ENCODE results near the gene HNF4A. TPM values are rescaled to one million over a fixed set of nuclear protein-coding genes. Genes with fewer than 3 reads are reported as not detected.

Gene HNF4A
- polyA plus RNA-seq, 1 of the 3 experiments (the other 2 are of a cell fraction), result not detected

GRCh38 chr20:44328428-44328827 is 27.1 kb upstream of the HNF4A start:
- no peaks in the 10 kb centered on the region for H3K79me2 ChIP-seq (ENCODE audit: insufficient read depth)
- H3K9ac ChIP-seq, result no peak overlapping the region
- 63% methylated on average over 4 of the region's 4 CpGs for WGBS (ENCODE audit: low lambda C conversion rate)
- H3K9me3 ChIP-seq, result no peaks in the 10 kb centered on the region
- no peak overlapping the region for H2AFZ ChIP-seq (ENCODE audit: low read depth)
- ChIA-PET CTCF (interaction anchor here (1.0 to 2.6 kb wide), 3 partner anchors 15 to 55 kb away, joined by 3 to 17 read pairs (median 5); partner anchors contain the start of gene FITM2), POLR2A (no interaction called here)
- no peak overlapping the region for H3K27ac ChIP-seq (ENCODE audit: low read depth in 2 of 2, low read length in 1 of 2)
- H3K27me3 ChIP-seq (ENCODE audit: insufficient read depth), result no peaks in the 10 kb centered on the region
- no peaks in the 10 kb centered on the region for H3K9me2 ChIP-seq
- no peaks in the 10 kb centered on the region for H3K4me1 ChIP-seq (ENCODE audit: control insufficient read depth in 1 of 2, insufficient read depth in 2 of 2, low read depth in 1 of 2, low read length in 1 of 2)
- no peak overlapping the region for H3K4me2 ChIP-seq
- no peaks in the 10 kb centered on the region for H4K20me1 ChIP-seq (ENCODE audit: insufficient read depth)
- no peak for TF ChIP-seq JUND (IDR thresholded peaks at IDR 0.05)
- no peak for TF ChIP-seq FOXJ3 (CRISPR knock-in tag; IDR thresholded peaks at IDR 0.05)
- no peak for TF ChIP-seq GATA2 (CRISPR knock-in tag; IDR thresholded peaks at IDR 0.05)
- no peak for TF ChIP-seq SIN3A (IDR thresholded peaks at IDR 0.05; ENCODE audit: borderline replicate concordance, low read depth, low read length)
- TF ChIP-seq ELF1 (IDR thresholded peaks at IDR 0.05), result no peak
- no peak for TF ChIP-seq RXRA (IDR thresholded peaks at IDR 0.05; ENCODE audit: borderline replicate concordance, low read depth)
- TF ChIP-seq FOXM1 (IDR thresholded peaks at IDR 0.05; ENCODE audit: low read depth), result no peak
- no peak for TF ChIP-seq RCOR1 (IDR thresholded peaks at IDR 0.05; ENCODE audit: low read length)
- TF ChIP-seq ZBTB33 (IDR thresholded peaks at IDR 0.05; ENCODE audit: borderline replicate concordance, low read depth), result no peak
- no peak for TF ChIP-seq CHD2 (IDR thresholded peaks at IDR 0.05; ENCODE audit: low read length, partially characterized antibody)
- TF ChIP-seq POLR2AphosphoS5 (IDR thresholded peaks at IDR 0.05; ENCODE audit: low read depth, low read length), result no peak
- TF ChIP-seq USF2 (IDR thresholded peaks at IDR 0.05; ENCODE audit: borderline replicate concordance, low read depth, low read length), result no peak
- no peak for TF ChIP-seq RFX5 (IDR thresholded peaks at IDR 0.05; ENCODE audit: low read length)
- no peak for TF ChIP-seq RAD21 (IDR thresholded peaks at IDR 0.05; ENCODE audit: low read length)
- H3K36me3 ChIP-seq (replicated peaks in 1 of 2; ENCODE audit: control insufficient read depth in 1 of 2, insufficient read depth in 2 of 2, low read length in 1 of 2), result no peaks in the 10 kb centered on the region
- H3K4me3 ChIP-seq (ENCODE audit: low read depth in 2 of 2, low read length in 1 of 2), result no peak overlapping the region
- no peak for DNase-seq
- H3F3A ChIP-seq (replicated peaks; ENCODE audit: insufficient read depth), result no peaks in the 10 kb centered on the region

- Histone ChIP-seq H3F3A (replicated peaks; ENCODE audit: insufficient read depth) (no peaks in the 10 kb centered on the region), H3K27me3 (ENCODE audit: insufficient read depth) (no peaks in the 10 kb centered on the region), H3K27ac (ENCODE audit: low read depth in 2 of 2, low read length in 1 of 2) (no peak overlapping the region), H2AFZ (ENCODE audit: low read depth) (no peak overlapping the region), H3K9ac (no peak overlapping the region), H4K20me1 (ENCODE audit: insufficient read depth) (no peaks in the 10 kb centered on the region), H3K9me2 (no peaks in the 10 kb centered on the region), H3K4me1 (ENCODE audit: control insufficient read depth in 1 of 2, insufficient read depth in 2 of 2, low read depth in 1 of 2, low read length in 1 of 2) (peaks cover 0 to 9% of the 10 kb centered on the region in 2 experiments; a peak in 1 of 4 replicates), H3K36me3 (replicated peaks in 1 of 2; ENCODE audit: control insufficient read depth in 1 of 2, insufficient read depth in 2 of 2, low read length in 1 of 2) (no peaks in the 10 kb centered on the region), H3K4me2 (no peak overlapping the region), H3K9me3 (no peaks in the 10 kb centered on the region), H3K4me3 (ENCODE audit: low read depth in 2 of 2, low read length in 1 of 2) (no peak overlapping the region), H3K79me2 (ENCODE audit: insufficient read depth) (no peaks in the 10 kb centered on the region)
- CTCF ChIA-PET, result interaction anchor here (1.2 to 3.6 kb wide), 3 partner anchors 12 to 114 kb away, joined by 3 to 12 read pairs (median 6); partner anchors contain the start of gene FITM2
- POLR2A ChIA-PET, result no interaction called here
- 56% methylated on average over 2 of the region's 2 CpGs for WGBS (ENCODE audit: low lambda C conversion rate)
- DNase-seq, result no peak
- TF ChIP-seq FOXJ3 (CRISPR knock-in tag; IDR thresholded peaks at IDR 0.05) (no peak), RAD21 (IDR thresholded peaks at IDR 0.05; ENCODE audit: low read length) (no peak), FOXM1 (IDR thresholded peaks at IDR 0.05; ENCODE audit: low read depth) (no peak), SIN3A (IDR thresholded peaks at IDR 0.05; ENCODE audit: borderline replicate concordance, low read depth, low read length) (no peak), TEAD4 (IDR thresholded peaks at IDR 0.05; ENCODE audit: borderline replicate concordance, insufficient read depth) (no peak), EZH2phosphoT487 (IDR thresholded peaks at IDR 0.05; ENCODE audit: borderline replicate concordance, low read depth) (no peak), NFIC (IDR thresholded peaks at IDR 0.05; ENCODE audit: borderline replicate concordance) (no peak), TCF12 (IDR thresholded peaks at IDR 0.05) (no peak), NRF1 (IDR thresholded peaks at IDR 0.05; ENCODE audit: low read depth, low read length) (no peak), TAF1 (IDR thresholded peaks at IDR 0.05; ENCODE audit: borderline replicate concordance, low read depth, low read length) (no peak), ELF1 (IDR thresholded peaks at IDR 0.05) (no peak), RXRA (IDR thresholded peaks at IDR 0.05; ENCODE audit: borderline replicate concordance, low read depth) (no peak), ZBTB33 (IDR thresholded peaks at IDR 0.05; ENCODE audit: borderline replicate concordance, low read depth) (no peak), MAX (IDR thresholded peaks at IDR 0.05; ENCODE audit: low read depth) (no peak), MXI1 (IDR thresholded peaks at IDR 0.05; ENCODE audit: low read depth, low read length) (no peak)
Measured at GRCh38 chr20:44331201-44331600, 24.3 kb upstream of the HNF4A start.
